Measurements from ENCODE around the gene ZNF629. TPM values are rescaled to one million over a fixed set of nuclear protein-coding genes. Genes with fewer than 3 reads are reported as not detected.

Gene ZNF629
- total RNA-seq, 4 donors from 2014 or later = 5.0 to 11.4 (median 6.2) TPM

DNA sequence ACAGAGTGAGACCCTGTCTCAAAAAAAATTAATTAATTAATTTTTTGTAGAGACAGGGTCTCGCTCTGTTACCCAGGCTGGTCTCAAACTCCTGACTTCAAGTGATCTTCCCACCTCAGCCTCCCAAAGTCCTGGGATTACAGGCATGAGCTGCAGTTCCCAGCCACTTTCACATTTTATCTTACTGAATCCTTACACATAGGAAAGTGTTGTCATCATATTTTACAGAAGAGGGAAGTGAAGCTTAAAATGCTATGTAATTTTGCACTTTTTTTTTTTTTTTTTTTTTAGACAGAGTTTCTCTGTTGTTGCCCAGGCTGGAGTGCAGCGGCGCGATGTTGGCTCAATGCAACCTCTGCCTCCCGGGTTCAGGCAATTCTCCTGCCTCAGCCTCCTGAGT, 21.1 kb upstream of the ZNF629 start:
- Histone ChIP-seq H3K9me3 (no peaks in the 10 kb centered on the region), H3K27ac (no peak overlapping the region), H3K27me3 (no peaks in the 10 kb centered on the region), H3K36me3 (no peaks in the 10 kb centered on the region), H3K4me3 (no peak overlapping the region), H3K4me1 (peaks cover 3 to 27% (median 16%) of the 10 kb centered on the region in 3 donors)
- 85 to 88% methylated on average over 5 of the region's 5 CpGs for WGBS, 2 donors
- DNase-seq = no peak
- no peak for TF ChIP-seq POLR2A (IDR thresholded peaks at IDR 0.05)
- no peak for TF ChIP-seq CTCF (IDR thresholded peaks at IDR 0.05)
- intact Hi-C loops (cut with DNase I) = no loop called here

- WGBS, 2 donors = 2 to 10% methylated on average over 9 to 21 of the region's 62 CpGs
- no peaks in the 10 kb centered on the region for H3K27me3 ChIP-seq
- intact Hi-C loops (cut with DNase I) = no loop called here
- H3K4me3 ChIP-seq = peak overlapping the region; percentile 72 to 90 (median 78)
- no peak for DNase-seq
- H3K9me3 ChIP-seq = no peaks in the 10 kb centered on the region
- peaks cover 3 to 26% (median 16%) of the 10 kb centered on the region in 3 donors for H3K4me1 ChIP-seq
- TF ChIP-seq POLR2A (IDR thresholded peaks at IDR 0.05) (peak in 2 of 4 donors; percentile 85 to 89), CTCF (IDR thresholded peaks at IDR 0.05) (peak in 1 of 6 experiments; percentile 3)
- H3K36me3 ChIP-seq = no peaks in the 10 kb centered on the region
- peak overlapping the region; percentile 88 to 95 (median 91) for H3K27ac ChIP-seq
Observed at GRCh38 chr16:30805370-30806169, 18.6 kb upstream of the ZNF629 start.

DNA sequence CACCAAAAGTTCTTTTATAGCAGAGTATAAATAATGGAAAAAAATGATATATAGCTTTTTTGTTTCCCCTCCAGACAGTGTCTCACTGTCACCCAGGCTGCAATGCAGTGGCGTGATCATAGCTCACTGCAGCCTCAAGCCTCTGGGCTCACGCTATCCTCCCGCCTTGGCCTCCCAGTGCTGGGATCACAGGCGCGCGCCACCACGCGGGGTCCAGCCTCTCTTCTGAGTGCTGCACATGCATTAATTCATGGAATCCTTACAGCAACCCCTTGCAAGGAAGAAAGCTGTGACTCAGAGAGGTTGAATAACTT, 18.0 kb upstream of the ZNF629 start:
- Histone ChIP-seq H3K36me3 (no peaks in the 10 kb centered on the region), H3K4me3 (peak overlapping the region; percentile 72 to 90 (median 78)), H3K9me3 (no peaks in the 10 kb centered on the region), H3K27me3 (no peaks in the 10 kb centered on the region), H3K4me1 (peaks cover 3 to 26% (median 16%) of the 10 kb centered on the region in 3 donors), H3K27ac (peak overlapping the region; percentile 88 to 95 (median 91))
- TF ChIP-seq POLR2A (IDR thresholded peaks at IDR 0.05) (no peak), CTCF (IDR thresholded peaks at IDR 0.05) (no peak)
- DNase-seq = no peak
- intact Hi-C loops (cut with DNase I) = no loop called here
- 47 to 97% methylated on average over 3 to 8 of the region's 8 CpGs for WGBS, 2 donors

- DNase-seq = no peak
- H3K27me3 ChIP-seq = no peaks in the 10 kb centered on the region
- H3K36me3 ChIP-seq = no peaks in the 10 kb centered on the region
- H3K4me3 ChIP-seq = no peak overlapping the region
- no peak for TF ChIP-seq CTCF (IDR thresholded peaks at IDR 0.05)
- TF ChIP-seq POLR2A (IDR thresholded peaks at IDR 0.05) = no peak
- peaks cover 3 to 26% (median 16%) of the 10 kb centered on the region in 3 donors for H3K4me1 ChIP-seq
- H3K27ac ChIP-seq = no peak overlapping the region
- WGBS, 2 donors = 58 to 61% methylated on average over 3 of the region's 3 CpGs
- intact Hi-C loops (cut with DNase I) = no loop called here
- no peaks in the 10 kb centered on the region for H3K9me3 ChIP-seq
Observed at GRCh38 chr16:30802936-30803335, 15.9 kb upstream of the ZNF629 start.

GRCh38 chr16:30797670-30798309, 10.8 kb upstream of the ZNF629 start:
- H3K9me3 ChIP-seq = no peaks in the 10 kb centered on the region
- no peaks in the 10 kb centered on the region for H3K36me3 ChIP-seq
- intact Hi-C loops (cut with DNase I) = no loop called here
- no peaks in the 10 kb centered on the region for H3K27me3 ChIP-seq
- no peak overlapping the region for H3K4me3 ChIP-seq
- TF ChIP-seq CTCF (IDR thresholded peaks at IDR 0.05) (no peak), POLR2A (IDR thresholded peaks at IDR 0.05) (no peak)
- 64 to 83% methylated on average over 8 of the region's 8 CpGs for WGBS, 2 donors
- no peak for DNase-seq
- H3K4me1 ChIP-seq = peaks cover 0 to 8% (median 0%) of the 10 kb centered on the region in 3 donors
- H3K27ac ChIP-seq = no peak overlapping the region
